ENCODE measurements around the gene CCDC90B. TPM values are rescaled to one million over a fixed set of nuclear protein-coding genes. Genes with fewer than 3 reads are reported as not detected.

Gene CCDC90B
- total RNA-seq, 1 donor from 2014 or later, result 35.8 TPM

GRCh38 chr11:83256602-83257340, 29.4 kb downstream of the CCDC90B start:
- FAIRE-seq (no peak), DNase-seq (ENCODE audit: low read depth) (no peak)
- H3K27me3 ChIP-seq (ENCODE audit: control insufficient read depth, insufficient read depth, low read length), result no peaks in the 10 kb centered on the region
- no peak overlapping the region for H3K4me3 ChIP-seq (ENCODE audit: low read depth, low read length)
- peaks cover 3% of the 10 kb centered on the region for H3K36me3 ChIP-seq (ENCODE audit: control insufficient read depth, insufficient read depth, low read length)
- TF ChIP-seq CTCF (IDR thresholded peaks at IDR 0.05; ENCODE audit: insufficient read depth, low read length, severe bottlenecking), result no peak

- no peak for FAIRE-seq
- TF ChIP-seq CTCF (IDR thresholded peaks at IDR 0.05; ENCODE audit: insufficient read depth, low read length, severe bottlenecking), result no peak
- H3K36me3 ChIP-seq (ENCODE audit: control insufficient read depth, insufficient read depth, low read length), result peaks cover 3% of the 10 kb centered on the region
Measured at GRCh38 chr11:83255366-83255765, 30.8 kb downstream of the CCDC90B start.

GRCh38 chr11:83252941-83253340, 33.2 kb downstream of the CCDC90B start:
- TF ChIP-seq CTCF (IDR thresholded peaks at IDR 0.05; ENCODE audit: insufficient read depth, low read length, severe bottlenecking), result no peak
- no peak overlapping the region for H3K4me3 ChIP-seq (ENCODE audit: low read depth, low read length)
- DNase-seq (ENCODE audit: low read depth) (no peak), FAIRE-seq (no peak)
- no peaks in the 10 kb centered on the region for H3K27me3 ChIP-seq (ENCODE audit: control insufficient read depth, insufficient read depth, low read length)
- H3K36me3 ChIP-seq (ENCODE audit: control insufficient read depth, insufficient read depth, low read length), result no peaks in the 10 kb centered on the region

More at GRCh38 chr11:83255366-83255765, 30.8 kb downstream of the CCDC90B start:
- Histone ChIP-seq H3K4me3 (ENCODE audit: low read depth, low read length) (no peak overlapping the region), H3K27me3 (ENCODE audit: control insufficient read depth, insufficient read depth, low read length) (no peaks in the 10 kb centered on the region)
- no peak for DNase-seq (ENCODE audit: low read depth)

GRCh38 chr11:83252266-83252665, 33.9 kb downstream of the CCDC90B start:
- FAIRE-seq, result no peak

GRCh38 chr11:83249972-83250593, 36.1 kb downstream of the CCDC90B start:
- peak; percentile 37 for TF ChIP-seq CTCF (IDR thresholded peaks at IDR 0.05; ENCODE audit: insufficient read depth, low read length, severe bottlenecking)
- H3K27me3 ChIP-seq (ENCODE audit: control insufficient read depth, insufficient read depth, low read length), result no peaks in the 10 kb centered on the region
- no peaks in the 10 kb centered on the region for H3K36me3 ChIP-seq (ENCODE audit: control insufficient read depth, insufficient read depth, low read length)
- FAIRE-seq (no peak), DNase-seq (ENCODE audit: low read depth) (peak; percentile 48)
- no peak overlapping the region for H3K4me3 ChIP-seq (ENCODE audit: low read depth, low read length)

More at GRCh38 chr11:83252266-83252665, 33.9 kb downstream of the CCDC90B start:
- H3K27me3 ChIP-seq (ENCODE audit: control insufficient read depth, insufficient read depth, low read length), result no peaks in the 10 kb centered on the region
- no peak overlapping the region for H3K4me3 ChIP-seq (ENCODE audit: low read depth, low read length)
- DNase-seq (ENCODE audit: low read depth), result no peak
- TF ChIP-seq CTCF (IDR thresholded peaks at IDR 0.05; ENCODE audit: insufficient read depth, low read length, severe bottlenecking), result no peak
- no peaks in the 10 kb centered on the region for H3K36me3 ChIP-seq (ENCODE audit: control insufficient read depth, insufficient read depth, low read length)

Measured in bronchial epithelial cell (primary cell).